Measurements from ENCODE around the gene STARD3.

DNA sequence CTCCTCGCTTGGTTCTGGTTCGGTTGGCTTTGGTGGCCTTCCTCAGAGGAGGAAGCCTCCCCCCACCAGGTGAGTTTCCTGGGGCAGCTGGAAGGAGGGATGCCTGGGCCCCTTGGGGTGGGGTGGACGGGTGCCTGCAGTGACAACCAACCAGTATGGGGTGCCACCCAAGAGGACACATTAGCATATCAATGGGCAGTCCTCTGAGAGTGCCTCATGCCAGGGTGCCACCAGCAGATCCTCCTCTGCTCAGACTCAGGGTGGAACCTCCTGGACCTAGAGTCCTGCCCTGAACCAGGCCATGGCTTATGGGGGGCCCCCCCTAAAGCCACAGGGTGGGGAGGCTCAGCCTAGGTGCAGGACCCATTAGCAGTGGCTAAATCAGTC, 7.5 kb upstream of the STARD3 start:
- no peak for TF ChIP-seq POLR2A (IDR thresholded peaks at IDR 0.05; ENCODE audit: low read depth, low read length)
- TF ChIP-seq, protein P1, sequence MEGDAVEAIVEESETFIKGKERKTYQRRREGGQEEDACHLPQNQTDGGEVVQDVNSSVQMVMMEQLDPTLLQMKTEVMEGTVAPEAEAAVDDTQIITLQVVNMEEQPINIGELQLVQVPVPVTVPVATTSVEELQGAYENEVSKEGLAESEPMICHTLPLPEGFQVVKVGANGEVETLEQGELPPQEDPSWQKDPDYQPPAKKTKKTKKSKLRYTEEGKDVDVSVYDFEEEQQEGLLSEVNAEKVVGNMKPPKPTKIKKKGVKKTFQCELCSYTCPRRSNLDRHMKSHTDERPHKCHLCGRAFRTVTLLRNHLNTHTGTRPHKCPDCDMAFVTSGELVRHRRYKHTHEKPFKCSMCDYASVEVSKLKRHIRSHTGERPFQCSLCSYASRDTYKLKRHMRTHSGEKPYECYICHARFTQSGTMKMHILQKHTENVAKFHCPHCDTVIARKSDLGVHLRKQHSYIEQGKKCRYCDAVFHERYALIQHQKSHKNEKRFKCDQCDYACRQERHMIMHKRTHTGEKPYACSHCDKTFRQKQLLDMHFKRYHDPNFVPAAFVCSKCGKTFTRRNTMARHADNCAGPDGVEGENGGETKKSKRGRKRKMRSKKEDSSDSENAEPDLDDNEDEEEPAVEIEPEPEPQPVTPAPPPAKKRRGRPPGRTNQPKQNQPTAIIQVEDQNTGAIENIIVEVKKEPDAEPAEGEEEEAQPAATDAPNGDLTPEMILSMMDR (IDR thresholded peaks at IDR 0.05; ENCODE audit: extremely low read depth in 1 of 2, insufficient read depth in 1 of 2, low read depth in 1 of 2, low read length in 2 of 2) = no peak
- no peak for TF ChIP-seq MAX (IDR thresholded peaks at IDR 0.05; ENCODE audit: insufficient read depth, insufficient read length)
- TF ChIP-seq EZH2 (IDR thresholded peaks at IDR 0.05; ENCODE audit: borderline replicate concordance, low read depth, low read length, severe bottlenecking) = no peak

Data from endothelial cell of umbilical vein (primary cell).